HepG2 (cell line): Measurements from ENCODE around the gene SURF1.

Source experiments
- CHD2 ChIP-seq: IDR thresholded peaks from 2 replicates; pipeline ENCODE4 v1.6.1; 2011; ENCODE audit warnings: low read depth, low read length, improper control_type of control experiment
- GABPA ChIP-seq, 2 experiments: IDR thresholded peaks; 2 replicates each; pipeline ENCODE4 v1.6.1; 2011 to 2016; ENCODE audit warnings: low read depth in 2 of 2, low read length in 1 of 2, missing biosample characterization in 1 of 2, missing genetic modification characterization in 1 of 2
- SALL2 ChIP-seq: sonication (generic); formaldehyde crosslinking; IDR thresholded peaks from 2 replicates; pipeline ENCODE4 v1.8.1; 2023; ENCODE audit warnings: mild to moderate bottlenecking, missing genetic modification reagents, inconsistent platforms
- SP2 ChIP-seq: sonication (generic); formaldehyde crosslinking; IDR thresholded peaks from 2 replicates; pipeline ENCODE4 v1.5.1; 2020; ENCODE audit warnings: mild to moderate bottlenecking, missing genetic modification reagents
- ZNF737 ChIP-seq: sonication (generic); formaldehyde crosslinking; IDR thresholded peaks from 2 replicates; pipeline ENCODE4 v1.5.0; 2020; ENCODE audit warnings: missing genetic modification reagents, mild to moderate bottlenecking, borderline replicate concordance
- TF ChIP-seq, protein P1 (sequence below): sonication (generic); formaldehyde crosslinking; IDR thresholded peaks from 2 replicates; pipeline ENCODE4 v1.8.1; 2023; ENCODE audit warnings: missing genetic modification reagents, inconsistent platforms, borderline replicate concordance
- TF ChIP-seq, protein P2 (sequence below): sonication (generic); formaldehyde crosslinking; IDR thresholded peaks from 2 replicates; pipeline ENCODE4 v1.5.0; 2020; ENCODE audit warnings: mild to moderate bottlenecking, missing genetic modification reagents, moderate library complexity

DNA sequence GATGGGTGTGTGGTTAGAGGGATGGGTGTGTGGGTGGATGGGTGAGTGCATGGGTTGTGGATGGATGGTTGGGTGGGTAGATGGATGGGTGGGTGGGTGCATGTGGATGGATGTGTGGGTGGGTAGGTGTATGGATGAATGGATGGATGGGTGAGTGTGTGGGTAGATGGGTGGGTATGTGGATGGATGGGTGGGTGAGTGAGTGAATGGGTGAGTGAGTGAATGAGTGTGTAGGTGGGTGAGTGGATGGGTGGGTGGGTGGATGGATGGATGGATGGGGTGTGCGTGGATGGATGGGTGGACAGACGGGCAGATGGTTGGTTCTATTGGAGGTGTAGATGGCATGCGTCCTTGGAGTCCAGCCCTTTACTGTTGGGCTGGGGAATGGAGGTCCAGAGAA, 37.1 kb upstream of the SURF1 start:
- TF ChIP-seq CHD2 (no peak), GABPA (IDR thresholded peaks at IDR 0.05; ENCODE audit: low read depth, low read length) (no peak), GABPA (CRISPR knock-in tag; IDR thresholded peaks at IDR 0.05; ENCODE audit: low read depth) (no peak), SALL2 (no peak), SP2 (CRISPR knock-in tag) (no peak), ZNF737 (CRISPR knock-in tag) (no peak)
- TF ChIP-seq, protein P1, sequence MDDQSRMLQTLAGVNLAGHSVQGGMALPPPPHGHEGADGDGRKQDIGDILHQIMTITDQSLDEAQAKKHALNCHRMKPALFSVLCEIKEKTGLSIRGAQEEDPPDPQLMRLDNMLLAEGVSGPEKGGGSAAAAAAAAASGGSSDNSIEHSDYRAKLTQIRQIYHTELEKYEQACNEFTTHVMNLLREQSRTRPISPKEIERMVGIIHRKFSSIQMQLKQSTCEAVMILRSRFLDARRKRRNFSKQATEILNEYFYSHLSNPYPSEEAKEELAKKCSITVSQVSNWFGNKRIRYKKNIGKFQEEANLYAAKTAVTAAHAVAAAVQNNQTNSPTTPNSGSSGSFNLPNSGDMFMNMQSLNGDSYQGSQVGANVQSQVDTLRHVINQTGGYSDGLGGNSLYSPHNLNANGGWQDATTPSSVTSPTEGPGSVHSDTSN (CRISPR knock-in tag), result no peak
- TF ChIP-seq, protein P2, sequence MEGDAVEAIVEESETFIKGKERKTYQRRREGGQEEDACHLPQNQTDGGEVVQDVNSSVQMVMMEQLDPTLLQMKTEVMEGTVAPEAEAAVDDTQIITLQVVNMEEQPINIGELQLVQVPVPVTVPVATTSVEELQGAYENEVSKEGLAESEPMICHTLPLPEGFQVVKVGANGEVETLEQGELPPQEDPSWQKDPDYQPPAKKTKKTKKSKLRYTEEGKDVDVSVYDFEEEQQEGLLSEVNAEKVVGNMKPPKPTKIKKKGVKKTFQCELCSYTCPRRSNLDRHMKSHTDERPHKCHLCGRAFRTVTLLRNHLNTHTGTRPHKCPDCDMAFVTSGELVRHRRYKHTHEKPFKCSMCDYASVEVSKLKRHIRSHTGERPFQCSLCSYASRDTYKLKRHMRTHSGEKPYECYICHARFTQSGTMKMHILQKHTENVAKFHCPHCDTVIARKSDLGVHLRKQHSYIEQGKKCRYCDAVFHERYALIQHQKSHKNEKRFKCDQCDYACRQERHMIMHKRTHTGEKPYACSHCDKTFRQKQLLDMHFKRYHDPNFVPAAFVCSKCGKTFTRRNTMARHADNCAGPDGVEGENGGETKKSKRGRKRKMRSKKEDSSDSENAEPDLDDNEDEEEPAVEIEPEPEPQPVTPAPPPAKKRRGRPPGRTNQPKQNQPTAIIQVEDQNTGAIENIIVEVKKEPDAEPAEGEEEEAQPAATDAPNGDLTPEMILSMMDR, result no peak
